OCI-LY7 (cell line): ENCODE measurements around the gene UGCG.

Experiments
- CTCF ChIP-seq: fragments of 200-600 bp; sonication (generic); conservative IDR thresholded peaks from 2 replicates; pipeline ENCODE4 v1.5.1; 2014; ENCODE audit warnings: mild to moderate bottlenecking, antibody characterized with exemption, low read length, moderate library complexity, mixed read lengths
- EZH2phosphoT487 ChIP-seq: fragments of 200-600 bp; sonication (generic); IDR thresholded peaks from 2 replicates; pipeline ENCODE4 v1.6.1; 2018; ENCODE audit warnings: low read depth, borderline replicate concordance, mild to moderate bottlenecking, mixed run types, antibody characterized with exemption, low read length, moderate library complexity, mixed read lengths

DNA sequence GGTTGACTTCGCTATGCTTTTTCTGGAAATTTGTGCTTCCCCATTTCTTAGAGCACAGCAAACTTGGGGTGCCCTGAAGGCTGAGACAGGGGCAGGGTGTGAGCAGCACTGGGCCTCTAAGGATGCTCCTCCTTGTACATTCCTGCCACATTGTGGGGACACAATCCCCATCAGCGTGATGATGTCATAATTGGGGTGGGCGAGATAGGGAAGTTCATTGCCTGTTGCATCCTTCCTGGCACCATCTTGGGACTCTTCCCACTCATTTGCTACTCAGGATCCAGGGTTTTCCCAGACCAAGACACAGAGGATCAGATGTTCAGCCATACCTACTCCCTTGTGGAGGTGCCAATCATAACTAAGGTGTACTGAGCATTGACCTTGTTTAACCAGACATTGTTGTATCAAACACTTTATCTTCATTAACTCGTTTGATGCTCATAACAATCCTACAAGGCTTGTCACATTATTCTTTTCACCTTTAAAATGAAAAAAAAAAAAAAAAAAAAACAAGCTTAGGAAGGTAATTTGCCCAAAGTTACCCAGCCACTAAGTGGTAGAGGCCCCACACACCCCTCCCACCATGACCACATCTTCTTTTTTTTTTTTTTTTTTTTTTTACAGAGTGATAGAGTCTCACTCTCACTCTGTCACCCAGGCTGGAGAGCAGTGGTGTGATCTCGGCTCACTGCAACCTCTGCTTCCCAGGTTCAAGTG is 87.6 kb downstream of the UGCG start:
- TF ChIP-seq CTCF (no peak), EZH2phosphoT487 (no peak)
